ENCODE data around the gene CFAP46.
"Not testable (repeated sequence)": the region's sequence is repeated elsewhere in the genome, so short reads cannot be mapped to it uniquely, and the experiment has no call there.

The CFAP46 gene

DNA sequence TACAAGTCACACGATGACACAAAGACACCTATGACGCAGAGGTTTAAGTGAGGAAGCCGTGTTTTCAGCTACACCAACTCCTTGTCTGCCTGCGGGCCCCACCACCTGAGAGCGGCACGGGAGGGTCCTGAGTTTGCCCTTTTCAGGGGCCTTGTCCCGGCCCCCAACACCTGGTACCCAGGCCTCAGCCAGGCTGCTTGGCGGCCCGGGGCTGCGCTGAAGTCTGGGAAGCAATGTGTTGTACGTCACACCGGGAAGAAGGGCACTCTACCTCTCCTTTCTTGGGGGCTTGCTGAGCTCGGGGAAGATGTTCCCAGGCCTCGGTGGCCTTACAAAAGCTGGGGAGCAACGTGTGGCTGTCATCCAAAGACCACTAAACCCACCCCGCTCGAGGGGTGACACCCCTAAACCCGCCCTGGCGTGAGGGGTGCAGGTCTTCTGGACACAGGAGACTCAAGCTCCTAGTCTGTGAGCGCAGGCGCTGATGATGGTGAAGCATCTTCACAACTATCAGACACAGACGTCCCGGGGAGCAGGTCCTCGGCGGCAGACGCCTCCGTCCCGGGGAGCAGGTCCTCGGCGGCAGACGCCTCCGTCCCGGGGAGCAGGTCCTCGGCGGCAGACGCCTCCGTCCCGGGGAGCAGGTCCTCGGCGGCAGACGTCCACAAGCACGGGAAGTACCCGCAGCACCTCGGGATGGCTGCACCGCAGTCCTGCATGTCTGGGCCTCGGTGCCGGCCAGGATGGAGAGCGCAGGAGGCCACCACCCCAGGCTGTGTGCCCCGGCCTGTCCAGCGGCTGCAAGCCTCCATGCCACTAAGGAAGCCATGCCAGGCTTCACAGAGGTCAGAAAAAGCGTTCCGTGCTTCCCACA is 15.4 kb downstream of the CFAP46 start:
- DNase-seq (ENCODE audit: low spot score): no peak

DNA sequence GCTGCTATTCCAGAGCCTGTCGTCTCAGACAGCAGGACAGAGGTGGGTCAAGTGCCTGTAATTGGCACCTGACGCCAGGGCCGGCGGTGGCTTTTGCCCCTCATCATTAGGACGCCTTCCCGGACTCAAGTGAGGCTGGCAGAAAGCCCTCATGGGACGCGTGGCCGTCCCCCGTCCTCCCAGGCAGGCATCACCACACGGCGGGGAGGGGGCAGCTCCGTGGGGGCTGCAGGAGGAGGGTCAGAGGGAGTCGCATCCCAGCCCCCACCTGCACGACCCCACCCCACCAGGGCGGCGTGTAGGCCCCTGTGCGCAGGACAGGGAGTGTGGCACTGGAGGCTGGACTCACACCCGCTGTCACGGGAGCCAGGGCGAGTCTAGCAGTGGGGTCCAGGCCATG is 16.3 kb downstream of the CFAP46 start:
- DNase-seq (ENCODE audit: low spot score): no peak

DNA sequence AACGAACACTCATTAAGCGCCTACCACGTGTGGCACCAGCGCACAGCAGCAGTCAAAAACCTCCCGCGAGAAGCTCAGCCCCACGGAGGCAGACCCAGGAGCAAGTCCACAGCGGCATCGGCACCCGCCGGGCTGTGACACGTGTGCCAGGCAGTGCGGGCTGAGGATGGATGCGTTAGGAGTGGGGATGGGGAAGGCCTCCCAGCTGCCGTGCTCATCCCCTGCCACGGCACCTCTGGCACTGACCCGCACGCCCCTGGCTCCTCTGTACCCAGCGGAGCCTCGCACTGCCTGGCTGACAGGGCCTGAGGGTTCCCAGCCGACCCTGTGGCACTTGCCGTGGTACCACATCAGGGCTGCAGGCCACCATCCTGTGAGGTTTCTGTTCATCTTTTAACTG is 16.8 kb downstream of the CFAP46 start:
- no peak for DNase-seq (ENCODE audit: low spot score)

DNA sequence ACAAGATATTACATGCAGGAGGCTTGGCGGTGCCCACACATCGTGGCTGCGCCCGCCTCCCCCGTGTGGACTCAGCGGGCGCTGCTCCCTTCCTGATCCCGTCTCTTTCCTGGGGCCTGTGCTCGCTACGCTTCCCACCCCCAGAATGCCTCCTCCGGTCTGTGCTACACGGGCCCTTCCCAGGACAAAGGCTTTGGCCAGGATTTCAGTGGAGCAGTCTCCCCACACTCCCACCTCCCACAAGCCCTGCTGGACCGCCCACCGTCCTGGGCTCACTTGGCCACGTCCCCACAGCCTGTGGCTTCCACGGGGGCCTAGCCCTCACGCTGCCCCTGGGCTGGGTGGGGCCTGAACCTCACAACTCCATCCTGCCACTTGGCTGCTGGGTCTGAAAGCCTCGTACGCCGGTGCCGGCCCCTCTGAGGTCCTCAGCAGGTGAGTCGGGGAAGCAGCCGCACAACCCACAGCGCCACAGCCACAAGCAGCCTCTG is 17.3 kb downstream of the CFAP46 start:
- no peak for DNase-seq (ENCODE audit: low spot score)

DNA sequence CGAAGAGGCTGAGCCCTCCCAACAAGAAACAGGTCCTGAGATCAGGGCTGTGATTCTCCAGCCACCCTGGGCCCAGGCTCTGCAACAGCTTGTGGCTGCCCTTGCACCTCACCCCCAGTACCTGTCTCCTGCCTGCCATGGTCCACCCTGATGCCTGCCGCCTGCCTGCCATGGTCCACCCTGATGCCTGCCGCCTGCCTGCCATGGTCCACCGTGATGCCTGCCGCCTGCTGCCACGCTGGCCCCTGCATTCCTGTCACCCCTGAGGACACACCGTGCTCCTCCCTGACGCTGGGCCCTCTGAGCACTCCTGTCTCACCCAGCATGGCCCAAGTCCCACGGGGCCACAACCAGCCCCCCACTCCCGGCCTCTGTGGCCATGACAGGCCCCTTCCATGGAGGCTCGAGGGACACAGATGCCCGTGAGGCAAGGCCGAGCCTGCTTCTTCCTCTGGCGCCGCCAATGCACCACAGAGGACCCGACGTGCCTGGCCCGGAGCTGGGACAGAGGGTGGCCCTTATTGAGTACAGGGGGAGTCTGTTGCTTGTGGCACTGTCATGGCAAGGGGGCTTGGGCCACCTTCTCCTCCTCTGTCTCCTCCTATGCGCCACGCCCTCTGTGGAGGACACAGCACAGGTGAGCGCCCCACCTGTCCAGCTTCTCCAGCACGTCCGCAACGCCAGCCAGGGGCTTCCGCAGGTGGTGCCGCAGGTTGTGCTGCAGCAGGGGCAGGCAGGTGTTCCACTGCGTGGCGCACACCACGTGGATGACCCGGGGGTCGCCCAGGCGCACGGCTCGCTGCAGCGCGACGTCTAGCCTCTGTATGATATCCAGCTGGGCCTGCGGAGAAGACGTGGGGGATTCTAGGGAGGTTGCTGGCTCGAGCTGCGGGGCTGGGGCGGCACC is 18.1 kb downstream of the CFAP46 start:
- DNase-seq (ENCODE audit: low spot score): no peak

DNA sequence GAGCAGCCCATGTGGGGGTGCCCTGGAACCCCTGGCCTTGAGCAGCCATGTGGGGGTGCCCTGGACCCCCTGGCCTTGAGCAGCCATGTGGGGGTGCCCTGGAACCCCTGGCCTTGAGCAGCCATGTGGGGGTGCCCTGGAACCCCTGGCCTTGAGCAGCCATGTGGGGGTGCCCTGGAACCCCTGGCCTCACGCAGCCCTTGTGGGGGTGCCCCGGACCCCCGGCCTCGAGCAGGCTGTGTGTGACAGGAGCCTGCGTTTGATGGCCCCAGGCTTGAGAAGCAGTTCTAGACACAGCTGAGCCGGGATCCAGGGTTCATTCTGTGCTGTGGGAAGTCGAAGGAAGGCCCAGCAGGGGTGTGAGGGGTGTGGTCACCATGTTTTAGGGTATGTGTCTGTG is 19.0 kb downstream of the CFAP46 start:
- DNase-seq (ENCODE audit: low spot score): not testable (repeated sequence)

DNA sequence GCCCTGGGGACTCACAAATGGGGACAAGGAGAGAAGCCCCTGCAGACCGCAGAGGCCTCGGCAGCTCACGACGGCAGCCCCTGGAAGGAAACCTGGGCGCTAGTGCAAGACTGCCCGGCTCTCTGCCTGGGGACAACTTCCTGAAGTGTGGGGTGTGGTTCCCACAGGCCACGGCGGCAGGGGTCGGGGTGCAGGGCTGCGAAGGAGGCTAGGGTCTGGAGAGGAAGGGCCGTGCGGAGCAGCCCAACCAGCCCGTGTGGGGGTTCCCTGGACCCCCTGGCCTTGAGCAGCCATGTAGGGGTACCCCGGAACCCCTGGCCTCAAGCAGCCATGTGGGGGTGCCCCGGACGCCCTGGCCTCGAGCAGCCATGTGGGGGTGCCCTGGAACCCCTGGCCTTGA is 19.5 kb downstream of the CFAP46 start:
- no peak for DNase-seq (ENCODE audit: low spot score)

DNA sequence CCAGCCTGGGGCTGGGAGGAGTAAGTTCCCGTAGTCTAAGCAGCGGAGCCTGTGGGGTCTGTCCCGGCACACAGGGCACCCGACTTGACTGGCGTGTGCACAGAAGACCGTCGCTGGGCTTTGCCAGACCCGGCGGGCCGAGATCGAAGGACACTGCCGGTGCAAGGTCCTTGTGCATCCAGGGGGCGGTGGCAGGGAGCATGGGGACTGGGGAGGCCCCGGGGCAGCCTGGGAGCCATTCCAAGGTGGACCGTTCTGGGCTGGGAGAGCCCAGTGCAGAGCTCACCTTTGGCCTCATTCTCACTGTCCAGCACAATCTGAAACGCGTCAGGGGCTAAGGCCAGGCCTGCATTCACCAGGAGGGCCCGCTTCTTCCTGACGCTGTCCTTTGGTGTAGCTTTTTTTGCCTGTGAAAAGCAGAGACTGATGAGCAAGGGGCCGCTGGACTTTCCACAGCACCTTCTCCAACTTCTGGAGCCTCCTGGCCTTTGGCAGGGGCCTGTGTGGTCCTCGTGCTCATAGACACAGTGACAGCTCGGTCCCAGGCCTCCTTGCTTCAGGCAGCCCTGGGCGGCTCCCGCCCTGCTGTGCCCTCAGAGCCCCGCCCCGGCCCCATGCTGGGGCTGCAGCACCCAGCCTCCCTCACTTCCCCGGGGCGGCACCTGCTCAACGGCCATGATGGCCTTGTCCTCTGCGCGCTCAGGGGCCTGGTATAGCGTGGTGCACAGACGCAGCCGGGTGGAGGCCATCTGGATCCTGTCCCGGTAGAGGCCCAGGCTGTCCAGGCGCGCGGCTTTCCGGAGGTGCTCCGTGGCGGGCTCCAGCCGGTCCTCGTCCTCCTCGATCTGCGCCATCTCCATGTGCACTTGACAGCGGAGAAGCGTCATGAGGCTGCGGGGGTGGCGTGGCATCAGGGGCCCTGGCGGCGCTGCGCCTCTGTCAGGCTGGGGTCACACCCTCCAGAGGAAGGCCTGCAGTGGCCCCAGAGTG is 20.3 kb downstream of the CFAP46 start:
- DNase-seq (ENCODE audit: low spot score): no peak

DNA sequence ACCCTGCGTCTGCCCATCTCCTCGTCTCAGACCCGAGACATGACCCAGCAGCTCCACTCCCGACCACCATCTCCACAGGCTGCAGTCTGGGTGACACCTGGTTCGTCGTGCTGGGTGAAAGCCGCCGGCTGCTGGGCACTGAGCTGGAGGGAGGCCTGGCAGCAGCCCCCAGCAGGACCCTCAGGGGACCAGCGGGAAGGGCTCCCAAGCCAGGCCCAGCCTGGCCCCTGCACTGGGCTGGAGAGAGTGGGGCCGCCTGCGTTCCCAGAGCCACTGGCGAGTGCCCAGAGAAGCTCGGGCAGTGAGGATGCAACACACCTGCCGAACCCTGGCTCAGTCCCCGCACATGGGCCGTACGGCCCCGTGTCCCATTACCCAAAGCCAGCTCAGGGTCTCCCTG is 21.3 kb downstream of the CFAP46 start:
- DNase-seq (ENCODE audit: low spot score): no peak

DNA sequence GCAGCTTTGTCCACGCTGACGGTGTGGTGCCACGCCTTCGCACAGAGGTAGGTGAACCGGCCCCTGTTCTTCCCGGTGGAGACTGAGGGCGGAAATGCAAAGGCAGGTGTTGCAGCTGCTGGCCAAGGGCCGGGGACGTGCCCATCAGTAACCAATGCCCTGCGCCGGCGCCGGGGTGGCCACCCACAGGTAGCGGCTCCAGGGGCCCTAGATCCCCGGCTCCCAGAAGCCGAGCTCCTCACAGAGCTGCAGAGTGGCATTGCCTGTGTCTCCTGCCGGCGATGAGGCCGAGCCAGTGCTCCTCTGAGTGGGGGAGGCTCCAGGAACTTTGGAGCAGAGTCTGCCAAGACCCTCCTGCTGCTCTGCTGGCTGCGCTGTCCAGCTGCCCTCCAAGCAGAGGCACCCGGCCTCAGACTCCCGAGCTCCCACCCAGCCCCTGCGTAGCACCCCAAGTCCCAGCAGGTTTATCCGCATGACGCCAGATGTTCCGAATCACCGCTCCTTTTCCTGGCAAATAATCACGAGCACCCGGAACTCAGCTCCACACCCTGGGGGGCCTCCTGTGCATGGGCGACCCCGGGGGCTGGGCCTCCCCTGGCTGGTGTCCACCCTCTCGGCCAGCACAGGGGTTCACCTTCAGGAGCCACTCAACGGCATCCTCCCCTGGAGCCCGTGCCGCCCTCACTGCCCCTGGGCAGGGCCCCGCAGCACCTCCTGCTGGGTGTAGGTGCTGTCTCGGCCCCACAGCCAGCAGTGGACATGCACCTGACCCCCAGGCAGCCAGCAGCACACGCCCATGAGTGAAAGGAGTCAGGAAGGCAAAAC is 22.1 kb downstream of the CFAP46 start:
- no peak for DNase-seq (ENCODE audit: low spot score)

DNA sequence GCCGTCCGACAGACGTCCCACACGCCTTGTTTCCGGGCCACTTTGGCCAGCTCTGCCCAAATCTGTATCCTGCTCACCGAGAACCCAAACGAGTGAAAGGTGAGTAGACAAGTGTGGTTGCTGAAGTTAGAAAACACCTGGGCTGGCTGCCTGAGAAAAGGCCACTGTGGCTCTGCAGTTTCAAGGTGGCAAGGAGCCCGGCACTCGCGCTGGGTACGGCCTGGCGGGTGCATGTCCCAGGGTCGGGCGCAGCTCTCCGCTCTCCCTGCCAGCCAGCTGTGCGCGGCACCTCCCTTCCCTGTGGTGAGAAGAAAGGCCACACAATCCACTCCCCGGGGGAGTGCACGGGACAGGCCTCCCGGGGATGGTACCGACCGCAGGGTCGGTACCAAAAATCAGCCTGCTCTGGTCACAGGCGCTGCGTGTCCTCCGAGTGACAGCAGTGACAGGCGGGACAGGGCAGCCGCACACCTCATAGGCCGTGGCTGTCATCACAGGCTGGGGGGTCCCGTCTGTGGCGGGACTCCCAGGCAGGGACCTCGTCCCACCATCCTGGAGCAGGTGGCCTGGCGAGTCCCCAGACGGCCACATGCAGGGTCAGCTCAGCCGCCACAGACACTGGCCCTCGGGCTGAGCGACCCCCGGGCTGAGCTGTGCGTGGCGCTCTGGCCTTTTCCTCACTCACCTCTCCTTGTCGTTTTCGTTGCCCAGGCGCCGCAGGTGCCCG is 22.8 kb downstream of the CFAP46 start:
- DNase-seq (ENCODE audit: low spot score): no peak

DNA sequence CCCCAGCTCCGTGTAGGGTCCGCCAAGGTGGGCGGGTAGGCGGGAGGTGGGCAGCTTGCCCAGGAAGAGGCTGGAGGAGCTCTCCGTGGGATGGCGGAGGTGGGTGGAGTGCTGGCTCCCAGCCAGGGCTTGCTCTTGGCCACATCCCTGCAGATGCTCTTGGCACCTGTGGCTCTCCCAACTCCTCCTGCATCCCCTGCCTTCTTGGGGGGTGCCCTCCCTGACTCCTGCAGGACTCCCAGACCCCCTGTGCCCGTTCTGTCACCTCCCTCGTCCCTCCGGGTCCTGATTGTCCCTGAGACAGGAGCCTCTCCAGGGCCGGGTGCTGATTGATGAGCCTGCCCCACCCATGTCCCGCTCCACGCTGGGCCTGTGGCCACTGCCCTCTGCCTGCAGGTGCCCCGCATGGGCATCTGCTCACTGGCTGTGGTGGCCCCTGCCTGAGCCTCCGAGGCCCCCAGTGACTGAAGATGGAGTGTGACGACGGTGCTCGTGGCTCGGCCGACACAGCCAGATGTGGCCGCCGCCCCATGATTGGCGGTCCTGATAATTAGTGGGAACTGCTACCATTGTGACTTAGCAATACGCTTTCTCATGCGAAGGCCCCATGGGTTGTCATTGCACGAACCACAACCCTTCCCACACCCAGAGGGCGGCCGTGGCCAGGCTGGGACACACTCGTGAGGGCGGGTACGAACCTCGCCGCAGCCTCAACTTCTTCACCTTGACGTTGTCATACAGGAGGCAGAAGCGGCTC is 23.6 kb downstream of the CFAP46 start:
- DNase-seq (ENCODE audit: low spot score): no peak

DNA sequence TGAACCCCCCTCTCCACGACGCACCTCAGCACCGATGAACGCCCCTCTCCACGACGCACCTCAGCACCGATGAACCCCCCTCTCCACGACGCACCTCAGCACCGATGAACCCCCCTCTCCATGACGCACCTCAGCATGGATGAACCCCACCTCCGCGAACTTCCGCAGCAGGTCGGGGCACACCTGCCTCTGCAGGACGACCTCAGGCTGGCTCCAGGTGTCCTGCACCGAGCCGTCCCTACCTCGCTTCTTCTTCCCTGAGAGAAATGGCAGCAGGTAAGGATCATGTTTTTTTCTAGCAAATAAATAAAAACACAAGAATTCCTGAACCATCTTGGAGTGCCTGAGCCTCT is 24.1 kb downstream of the CFAP46 start:
- no peak for DNase-seq (ENCODE audit: low spot score)

DNA sequence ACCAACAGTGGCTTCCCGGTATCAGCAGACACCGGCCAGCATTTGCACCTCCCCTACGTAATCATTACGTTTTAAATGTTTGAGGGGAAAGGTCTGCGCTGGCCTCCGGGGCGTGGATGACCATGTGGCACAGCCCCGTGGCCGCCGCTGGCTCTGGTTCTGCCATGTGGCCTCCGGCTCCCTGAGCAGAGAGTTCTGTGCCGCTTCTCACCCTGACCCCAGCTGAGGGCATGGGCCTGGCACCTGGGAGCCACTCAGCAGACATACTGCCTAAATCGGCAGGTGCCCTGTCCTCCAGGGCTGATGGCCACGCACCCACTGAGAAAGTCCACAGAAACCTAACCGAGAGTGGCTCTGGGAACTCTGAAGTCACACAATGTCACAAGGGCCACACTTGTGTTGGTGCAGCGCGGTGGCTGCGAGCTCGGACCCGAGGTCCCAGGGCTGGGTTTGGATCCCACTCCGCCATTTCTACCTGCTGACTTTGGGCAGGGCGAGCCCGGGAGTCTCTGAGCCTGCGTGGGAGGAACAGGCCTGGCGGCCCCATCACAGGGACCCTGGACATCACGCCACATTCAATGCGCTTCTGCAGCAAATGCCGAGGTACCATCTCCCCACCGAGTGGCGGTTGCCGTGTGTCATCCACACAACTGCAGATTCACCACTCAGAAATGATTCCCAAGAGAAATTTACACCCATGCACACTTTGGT is 25.3 kb downstream of the CFAP46 start:
- no peak for DNase-seq (ENCODE audit: low spot score)

DNA sequence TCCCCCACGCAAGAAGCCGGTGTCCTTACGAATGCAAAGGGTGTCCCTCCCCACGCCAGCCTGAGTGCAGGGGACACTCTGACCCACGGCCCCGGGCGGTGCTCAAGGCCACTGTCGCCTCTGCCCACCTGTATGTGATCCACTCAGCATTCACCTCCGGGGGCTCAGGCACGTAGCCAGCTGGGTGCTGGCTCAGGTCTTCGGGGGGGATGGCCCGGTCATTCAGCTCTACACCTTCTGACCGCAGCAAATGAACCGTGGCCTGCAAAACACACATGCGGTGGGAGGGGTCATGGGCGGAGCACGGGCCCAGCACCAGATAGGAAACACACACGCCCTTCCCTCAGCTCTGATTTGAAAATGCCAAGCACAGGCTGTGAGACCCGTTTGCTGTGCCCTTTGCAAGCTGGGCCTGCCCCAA is 25.9 kb downstream of the CFAP46 start:
- DNase-seq (ENCODE audit: low spot score): no peak

DNA sequence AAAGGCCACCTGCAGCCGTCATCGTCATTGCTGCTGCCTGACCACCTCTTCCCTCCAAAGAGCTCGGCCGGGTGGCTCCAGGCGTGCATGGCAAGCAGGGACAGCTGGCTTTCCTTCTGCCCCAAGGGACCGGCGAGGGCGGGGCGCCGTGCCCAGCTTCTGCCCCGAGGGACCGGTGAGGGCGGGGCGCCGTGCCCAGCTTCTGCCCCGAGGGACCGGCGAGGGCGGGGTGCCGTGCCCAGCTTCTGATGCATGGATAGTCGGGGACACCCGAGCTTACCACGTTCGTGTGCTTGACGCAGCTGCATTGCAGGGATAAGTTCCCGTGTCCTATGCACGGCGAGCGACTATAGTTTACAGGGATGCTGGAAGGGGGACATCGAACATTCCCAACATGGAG is 27.0 kb downstream of the CFAP46 start:
- DNase-seq (ENCODE audit: low spot score): no peak

DNA sequence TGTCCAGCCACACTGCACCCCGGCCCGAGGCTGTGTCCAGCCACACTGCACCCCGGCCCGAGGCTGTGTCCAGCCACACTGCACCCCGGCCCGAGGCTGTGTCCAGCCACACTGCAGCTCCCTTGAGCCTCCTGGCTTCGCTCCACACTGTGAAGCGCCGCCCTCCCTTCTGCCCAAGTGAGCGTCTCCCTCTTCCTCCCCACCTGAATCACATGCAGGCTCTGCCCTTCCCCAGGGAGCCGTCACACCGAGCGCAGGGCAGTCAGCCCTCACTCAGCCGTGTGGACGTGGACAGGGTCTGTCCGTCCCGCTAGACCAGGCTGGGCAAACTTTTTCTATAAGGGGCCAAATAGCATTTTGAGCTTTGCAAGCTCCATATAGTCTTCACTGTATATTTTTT is 27.6 kb downstream of the CFAP46 start:
- DNase-seq (ENCODE audit: low spot score): no peak

DNA sequence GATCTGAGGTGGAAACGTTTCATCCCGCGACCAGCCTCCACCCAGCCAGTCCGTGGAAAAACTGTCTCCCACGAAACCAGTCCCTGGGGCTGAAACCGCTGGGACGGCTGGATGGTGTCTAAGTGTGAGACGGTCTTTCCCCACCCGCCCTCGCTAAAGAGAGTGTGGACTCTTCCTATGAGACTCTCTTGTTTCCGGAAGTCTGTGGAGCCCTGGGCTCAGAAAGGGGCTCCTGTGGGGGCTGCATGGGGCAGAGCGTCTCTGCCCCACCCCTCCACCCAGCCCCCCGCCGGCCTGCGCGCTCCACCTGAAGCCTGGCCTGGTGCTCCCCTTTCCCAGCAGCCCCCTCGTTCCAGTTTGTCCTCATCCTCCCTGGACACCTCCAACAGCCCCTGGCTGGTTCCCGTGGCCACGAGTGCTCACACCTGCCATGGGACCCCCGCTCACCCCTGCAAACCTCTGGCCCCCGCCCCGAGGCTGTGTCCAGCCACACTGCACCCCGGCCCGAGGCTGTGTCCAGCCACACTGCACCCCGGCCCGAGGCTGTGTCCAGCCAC is 28.7 kb downstream of the CFAP46 start:
- DNase-seq (ENCODE audit: low spot score): no peak
